DOHH2 (cell line): Measurements from ENCODE around the gene SORBS1.

ENCODE experiments used
- H3F3A ChIP-seq: fragments of 200-600 bp; sonication (generic), shearing (Covaris generic); 2 replicates; pipeline ENCODE4 v1.6.0; 2016; ENCODE audit warnings: antibody characterized with exemption, mild to moderate bottlenecking; ENCODE audit not compliant: control insufficient read depth, insufficient read depth
- H3K27ac ChIP-seq: fragments of 200-600 bp; sonication (generic); 2 replicates; pipeline ENCODE4 v1.5.1; 2014; ENCODE audit warnings: low read depth, mild to moderate bottlenecking, low read length, moderate library complexity
- H3K27me3 ChIP-seq: fragments of 200-600 bp; sonication (generic); 2 replicates; pipeline ENCODE4 v1.6.1; 2014; ENCODE audit warnings: mild to moderate bottlenecking, low read length, mixed read lengths; ENCODE audit not compliant: control insufficient read depth
- H3K36me3 ChIP-seq: fragments of 200-600 bp; sonication (generic); 2 replicates; pipeline ENCODE4 v1.6.1; 2014; ENCODE audit warnings: mild to moderate bottlenecking, low read length, moderate library complexity, mixed read lengths; ENCODE audit not compliant: control insufficient read depth
- H3K4me1 ChIP-seq: fragments of 200-600 bp; sonication (generic); 2 replicates; pipeline ENCODE4 v1.6.1; 2014; ENCODE audit warnings: mild to moderate bottlenecking, low read length, mixed read lengths; ENCODE audit not compliant: control insufficient read depth
- H3K4me2 ChIP-seq: fragments of 200-600 bp; sonication (generic); 2 replicates; pipeline ENCODE4 v1.6.0; 2014; ENCODE audit warnings: mild to moderate bottlenecking, low read length, moderate library complexity
- H3K4me3 ChIP-seq: fragments of 200-600 bp; sonication (generic); 2 replicates; pipeline ENCODE4 v1.5.1; 2014; ENCODE audit warnings: mild to moderate bottlenecking, low read length, mixed read lengths
- H3K79me2 ChIP-seq: fragments of 200-600 bp; sonication (generic); 2 replicates; pipeline ENCODE4 v1.6.1; 2014; ENCODE audit warnings: mild to moderate bottlenecking, low read length, mixed read lengths; ENCODE audit not compliant: control insufficient read depth
- H3K9me2 ChIP-seq: fragments of 200-600 bp; sonication (generic); replicated peaks from 2 replicates; pipeline ENCODE4 v1.6.1; 2014; ENCODE audit warnings: mild to moderate bottlenecking, low read length, mixed read lengths; ENCODE audit not compliant: control insufficient read depth
- H3K9me3 ChIP-seq: fragments of 200-600 bp; sonication (generic); 2 replicates; pipeline ENCODE4 v1.6.1; 2014; ENCODE audit warnings: antibody characterized with exemption, low read length, mixed read lengths; ENCODE audit not compliant: control insufficient read depth, insufficient read depth
- H4K20me1 ChIP-seq: fragments of 200-600 bp; sonication (generic); 2 replicates; pipeline ENCODE4 v1.6.0; 2014; ENCODE audit warnings: low read depth, mild to moderate bottlenecking, antibody characterized with exemption, low read length, moderate library complexity; ENCODE audit not compliant: control insufficient read depth, insufficient read depth
- EZH2phosphoT487 ChIP-seq: fragments of 200-600 bp; sonication (generic); IDR thresholded peaks from 2 replicates; pipeline ENCODE4 v1.6.1; 2017; ENCODE audit warnings: borderline replicate concordance, mild to moderate bottlenecking, antibody characterized with exemption, low read length, moderate library complexity, mixed read lengths
- TF ChIP-seq, protein P1 (sequence below): fragments of 200-600 bp; sonication (generic); IDR thresholded peaks from one replicate; pipeline ENCODE4 v1.5.1; 2014; ENCODE audit warnings: antibody characterized with exemption, mild to moderate bottlenecking, low read depth, low read length; ENCODE audit not compliant: poor library complexity, severe bottlenecking

Gene SORBS1

DNA sequence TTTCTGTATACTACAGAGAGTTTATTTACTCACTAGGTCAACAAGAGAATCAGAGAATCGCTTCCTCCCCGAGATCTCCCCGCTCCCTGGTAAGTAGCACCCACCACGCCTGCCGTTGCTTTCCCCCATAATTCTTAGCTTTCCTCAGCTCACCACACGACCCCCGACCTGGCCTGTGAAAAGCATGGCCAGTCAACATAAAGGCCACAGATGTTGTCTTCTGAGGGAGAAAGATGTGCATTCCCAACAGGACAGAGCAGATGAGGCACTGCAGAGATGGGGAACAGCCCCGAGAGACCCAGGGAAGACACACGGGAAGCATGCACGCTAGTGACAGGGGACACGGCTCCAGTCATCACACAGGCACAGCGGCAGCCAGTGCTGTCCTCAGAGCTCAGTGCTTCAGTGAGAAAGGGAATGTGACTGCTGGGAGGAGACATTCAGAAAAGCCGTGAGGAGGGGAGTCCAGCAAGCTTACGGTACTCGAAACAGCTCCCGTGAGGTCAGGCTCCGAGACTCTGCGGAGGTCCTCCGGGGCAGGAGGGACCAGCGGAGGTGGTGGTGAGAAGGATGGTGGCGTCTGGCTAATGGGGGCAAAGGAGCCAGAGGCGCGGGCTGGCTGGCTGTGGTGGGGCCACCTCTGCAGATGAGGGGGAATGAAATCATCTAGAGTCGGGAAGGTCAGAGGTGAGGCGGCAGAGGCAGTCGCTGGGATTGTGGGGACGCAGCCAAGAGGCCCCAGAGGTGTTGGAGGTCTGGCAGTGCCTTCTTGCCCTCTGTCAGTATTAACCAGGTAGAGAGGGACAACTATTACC, 146.9 kb downstream of the SORBS1 start:
- H3K4me2 ChIP-seq, result no peak overlapping the region
- H3K9me3 ChIP-seq, result no peaks in the 10 kb centered on the region
- H3K36me3 ChIP-seq, result no peaks in the 10 kb centered on the region
- no peak overlapping the region for H3K4me3 ChIP-seq
- H3K27ac ChIP-seq, result no peak overlapping the region
- no peaks in the 10 kb centered on the region for H3F3A ChIP-seq
- no peaks in the 10 kb centered on the region for H3K9me2 ChIP-seq
- peaks cover 25% of the 10 kb centered on the region for H3K4me1 ChIP-seq
- TF ChIP-seq, protein P1, sequence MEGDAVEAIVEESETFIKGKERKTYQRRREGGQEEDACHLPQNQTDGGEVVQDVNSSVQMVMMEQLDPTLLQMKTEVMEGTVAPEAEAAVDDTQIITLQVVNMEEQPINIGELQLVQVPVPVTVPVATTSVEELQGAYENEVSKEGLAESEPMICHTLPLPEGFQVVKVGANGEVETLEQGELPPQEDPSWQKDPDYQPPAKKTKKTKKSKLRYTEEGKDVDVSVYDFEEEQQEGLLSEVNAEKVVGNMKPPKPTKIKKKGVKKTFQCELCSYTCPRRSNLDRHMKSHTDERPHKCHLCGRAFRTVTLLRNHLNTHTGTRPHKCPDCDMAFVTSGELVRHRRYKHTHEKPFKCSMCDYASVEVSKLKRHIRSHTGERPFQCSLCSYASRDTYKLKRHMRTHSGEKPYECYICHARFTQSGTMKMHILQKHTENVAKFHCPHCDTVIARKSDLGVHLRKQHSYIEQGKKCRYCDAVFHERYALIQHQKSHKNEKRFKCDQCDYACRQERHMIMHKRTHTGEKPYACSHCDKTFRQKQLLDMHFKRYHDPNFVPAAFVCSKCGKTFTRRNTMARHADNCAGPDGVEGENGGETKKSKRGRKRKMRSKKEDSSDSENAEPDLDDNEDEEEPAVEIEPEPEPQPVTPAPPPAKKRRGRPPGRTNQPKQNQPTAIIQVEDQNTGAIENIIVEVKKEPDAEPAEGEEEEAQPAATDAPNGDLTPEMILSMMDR, result no peak
- no peak for TF ChIP-seq EZH2phosphoT487
- H3K27me3 ChIP-seq, result 0 out of 2 replicates have a peak, but pooled peaks cover 3% of the 10 kb centered on the region
- H4K20me1 ChIP-seq, result no peaks in the 10 kb centered on the region
- no peaks in the 10 kb centered on the region for H3K79me2 ChIP-seq

DNA sequence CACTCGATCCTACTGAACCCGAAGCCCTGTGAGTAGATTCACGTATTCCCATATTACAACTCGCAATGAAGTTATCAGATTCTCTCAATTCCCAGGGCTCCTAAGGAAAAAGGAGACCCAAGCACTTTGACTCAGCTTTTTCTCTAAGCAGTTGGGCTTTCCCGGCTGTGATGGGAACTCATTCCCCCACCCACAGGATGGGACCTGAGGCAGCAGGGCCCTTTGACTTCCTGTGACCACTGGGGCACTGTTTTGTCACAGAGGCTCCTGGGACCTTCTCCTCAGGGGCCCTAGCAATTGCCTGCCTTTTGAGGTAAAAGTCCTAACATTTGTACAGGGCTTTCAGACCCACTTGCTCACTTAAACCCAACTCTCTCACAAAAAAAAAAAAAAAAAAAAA, 147.6 kb downstream of the SORBS1 start:
- no peak overlapping the region for H3K4me2 ChIP-seq
- H3K79me2 ChIP-seq, result no peaks in the 10 kb centered on the region
- H3K9me2 ChIP-seq, result no peaks in the 10 kb centered on the region
- H3K9me3 ChIP-seq, result no peaks in the 10 kb centered on the region
- H3K27me3 ChIP-seq, result 0 out of 2 replicates have a peak, but pooled peaks cover 3% of the 10 kb centered on the region
- no peaks in the 10 kb centered on the region for H3K36me3 ChIP-seq
- H3K4me3 ChIP-seq, result no peak overlapping the region
- no peaks in the 10 kb centered on the region for H4K20me1 ChIP-seq
- H3F3A ChIP-seq, result no peaks in the 10 kb centered on the region
- H3K27ac ChIP-seq, result no peak overlapping the region
- TF ChIP-seq, protein P1, result no peak
- TF ChIP-seq EZH2phosphoT487, result no peak
- peaks cover 32% of the 10 kb centered on the region for H3K4me1 ChIP-seq

DNA sequence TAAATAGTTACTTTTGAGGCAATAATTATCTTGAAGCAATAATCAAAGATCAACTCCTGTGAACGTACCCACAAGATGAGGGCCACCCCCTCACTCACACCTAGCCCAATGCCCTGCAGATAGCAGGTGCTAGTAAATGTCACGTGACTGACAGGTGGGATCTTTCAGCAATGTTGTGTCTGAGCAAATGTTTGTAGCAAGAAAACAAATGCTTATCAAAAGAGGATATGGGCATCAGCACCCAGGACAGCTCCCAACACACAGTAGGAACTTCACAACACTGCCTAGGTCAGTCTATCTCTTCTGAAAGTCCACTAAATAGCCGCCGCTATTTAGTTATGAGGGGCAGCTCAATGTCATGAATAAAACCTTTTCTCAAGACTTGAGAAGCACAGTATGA, 149.5 kb downstream of the SORBS1 start:
- no peak for TF ChIP-seq EZH2phosphoT487
- TF ChIP-seq, protein P1, result no peak
- H3K27ac ChIP-seq, result no peak overlapping the region
- H3F3A ChIP-seq, result no peaks in the 10 kb centered on the region
- no peaks in the 10 kb centered on the region for H3K9me2 ChIP-seq
- peaks cover 33% of the 10 kb centered on the region for H3K4me1 ChIP-seq
- no peak overlapping the region for H3K4me3 ChIP-seq
- H3K79me2 ChIP-seq, result no peaks in the 10 kb centered on the region
- H3K9me3 ChIP-seq, result no peaks in the 10 kb centered on the region
- no peaks in the 10 kb centered on the region for H3K36me3 ChIP-seq
- H4K20me1 ChIP-seq, result no peaks in the 10 kb centered on the region
- H3K27me3 ChIP-seq, result peaks cover 3% of the 10 kb centered on the region; the same call in 1 of the 2 replicates
- H3K4me2 ChIP-seq, result no peak overlapping the region
